Activated CD8-positive, alpha-beta T cell treated with anti-CD3 and anti-CD28 coated beads, Interleukin-2, amount 10 ng/mL, durations not matched to agents 7 days and 5 days (primary cell): ENCODE measurements around the gene MAN2B2. TPM values are rescaled to one million over a fixed set of nuclear protein-coding genes. Genes with fewer than 3 reads are reported as not detected.
A peak's percentile ranks its signal among the peaks of the same experiment; 100 is the strongest.

Source experiments
- ATAC-seq: fragments of 150-1000 bp; cut with Tn5 transposase; one replicate; pipeline ENCODE4 v1.10.0; 2021; ENCODE audit warnings: moderate library complexity
- CTCF ChIA-PET: fragments of 350-600 bp; sonication (Branson Sonifier 250); formaldehyde crosslinking; loops from one replicate; lab custom pipeline; 2021; ENCODE audit warnings: antibody characterized with exemption; lab: Charles Lee
- POLR2A ChIA-PET: fragments of 350-600 bp; sonication (Branson Sonifier 250); formaldehyde crosslinking; loops from one replicate; lab custom pipeline; 2021; ENCODE audit warnings: antibody characterized with exemption; lab: Charles Lee
- DNase-seq: peaks from one replicate; pipeline ENCODE4 v3.0.0-alpha.2; 2020
- H3K27ac Mint-ChIP-seq: one replicate; pipeline ENCODE4 v1.8.0; 2021; ENCODE audit warnings: mild to moderate bottlenecking, mixed read lengths
- H3K27me3 Mint-ChIP-seq: one replicate; pipeline ENCODE4 v1.8.0; 2021; ENCODE audit warnings: low read depth, mixed read lengths
- H3K36me3 Mint-ChIP-seq: one replicate; pipeline ENCODE4 v1.8.0; 2021; ENCODE audit warnings: low read depth, mixed read lengths
- H3K4me1 Mint-ChIP-seq: one replicate; pipeline ENCODE4 v1.8.0; 2021; ENCODE audit warnings: low read depth, mixed read lengths
- H3K4me3 Mint-ChIP-seq: one replicate; pipeline ENCODE4 v1.8.0; 2021; ENCODE audit warnings: mild to moderate bottlenecking, mixed read lengths
- H3K9me3 Mint-ChIP-seq: one replicate; pipeline ENCODE4 v1.8.0; 2022; ENCODE audit warnings: mixed read lengths; ENCODE audit not compliant: insufficient read depth
- total RNA-seq, 2 experiments: library from RNA; stranded (reverse); gene quantifications; one replicate each; pipeline ENCODE4 v1.2.3, GENCODE V29; 2021

The MAN2B2 gene
- total RNA-seq, 2 experiments from 2014 or later, result 27.6 to 29.1 TPM

DNA sequence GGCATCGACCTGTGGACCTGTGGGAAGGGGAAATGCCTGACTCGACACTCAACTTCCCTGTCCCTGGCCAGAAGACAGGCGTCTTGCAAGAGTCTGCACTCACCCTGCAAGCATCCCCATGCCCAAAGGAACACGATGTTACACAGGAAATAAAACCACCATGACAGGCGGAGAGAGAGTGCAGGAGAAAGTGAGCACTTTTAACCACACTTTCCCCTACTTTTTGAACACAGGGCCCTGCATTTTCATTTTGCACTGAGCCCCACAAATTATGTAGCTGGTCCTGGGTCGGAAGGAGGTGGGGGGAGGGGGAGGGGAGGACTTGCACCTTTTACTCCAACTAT, 13.8 kb upstream of the MAN2B2 start:
- ATAC-seq, result peak; percentile 32
- no peak for DNase-seq
- CTCF ChIA-PET, result interaction anchor here (1.5 kb wide), 1 partner anchor 14 kb away, joined by 6 read pairs; no protein-coding TSS in a partner anchor
- H3K36me3 Mint-ChIP-seq, result no peaks in the 10 kb centered on the region
- no peak overlapping the region for H3K4me3 Mint-ChIP-seq
- H3K4me1 Mint-ChIP-seq, result peaks cover 16% of the 10 kb centered on the region
- no peak overlapping the region for H3K27ac Mint-ChIP-seq
- POLR2A ChIA-PET, result no interaction called here
- no peaks in the 10 kb centered on the region for H3K9me3 Mint-ChIP-seq
- peaks cover 59% of the 10 kb centered on the region for H3K27me3 Mint-ChIP-seq

DNA sequence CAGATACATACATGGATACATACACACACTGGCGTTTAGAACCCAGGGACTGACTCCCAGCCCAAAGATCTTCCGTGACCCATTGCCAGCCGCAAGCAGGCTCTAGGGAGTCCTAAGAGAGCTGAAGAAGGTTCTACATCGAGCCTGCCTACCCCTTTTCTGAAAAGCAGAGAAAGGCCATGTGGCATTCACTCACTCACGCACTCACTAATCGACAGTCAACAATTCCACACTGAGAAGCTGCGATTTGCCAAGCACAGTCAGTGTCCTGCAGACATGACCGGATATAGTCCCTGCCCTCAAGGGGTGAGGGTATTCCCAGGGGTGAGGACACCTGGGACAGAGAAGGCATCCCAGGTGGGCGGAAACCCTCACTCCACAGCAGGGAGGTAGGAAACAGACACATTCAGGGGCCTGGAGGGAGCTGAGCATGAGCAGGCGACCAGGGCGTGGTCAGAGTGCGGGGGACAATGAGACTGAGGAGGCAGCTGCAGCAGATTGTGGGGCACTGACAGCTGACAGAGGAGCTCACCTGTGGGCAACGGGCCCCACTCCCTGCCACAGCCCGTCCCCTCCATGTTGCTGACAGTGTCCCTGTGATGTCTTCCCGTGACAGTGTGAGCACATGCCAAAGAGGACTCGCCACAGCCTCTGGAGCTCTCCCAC, 13.2 kb upstream of the MAN2B2 start:
- peaks cover 16% of the 10 kb centered on the region for H3K4me1 Mint-ChIP-seq
- no peak overlapping the region for H3K27ac Mint-ChIP-seq
- ATAC-seq (no peak), DNase-seq (no peak)
- ChIA-PET CTCF (interaction anchor here (1.5 kb wide), 1 partner anchor 15 kb away, joined by 6 read pairs; no protein-coding TSS in a partner anchor), POLR2A (no interaction called here)
- no peaks in the 10 kb centered on the region for H3K36me3 Mint-ChIP-seq
- no peaks in the 10 kb centered on the region for H3K9me3 Mint-ChIP-seq
- H3K4me3 Mint-ChIP-seq, result no peak overlapping the region
- H3K27me3 Mint-ChIP-seq, result peaks cover 61% of the 10 kb centered on the region

DNA sequence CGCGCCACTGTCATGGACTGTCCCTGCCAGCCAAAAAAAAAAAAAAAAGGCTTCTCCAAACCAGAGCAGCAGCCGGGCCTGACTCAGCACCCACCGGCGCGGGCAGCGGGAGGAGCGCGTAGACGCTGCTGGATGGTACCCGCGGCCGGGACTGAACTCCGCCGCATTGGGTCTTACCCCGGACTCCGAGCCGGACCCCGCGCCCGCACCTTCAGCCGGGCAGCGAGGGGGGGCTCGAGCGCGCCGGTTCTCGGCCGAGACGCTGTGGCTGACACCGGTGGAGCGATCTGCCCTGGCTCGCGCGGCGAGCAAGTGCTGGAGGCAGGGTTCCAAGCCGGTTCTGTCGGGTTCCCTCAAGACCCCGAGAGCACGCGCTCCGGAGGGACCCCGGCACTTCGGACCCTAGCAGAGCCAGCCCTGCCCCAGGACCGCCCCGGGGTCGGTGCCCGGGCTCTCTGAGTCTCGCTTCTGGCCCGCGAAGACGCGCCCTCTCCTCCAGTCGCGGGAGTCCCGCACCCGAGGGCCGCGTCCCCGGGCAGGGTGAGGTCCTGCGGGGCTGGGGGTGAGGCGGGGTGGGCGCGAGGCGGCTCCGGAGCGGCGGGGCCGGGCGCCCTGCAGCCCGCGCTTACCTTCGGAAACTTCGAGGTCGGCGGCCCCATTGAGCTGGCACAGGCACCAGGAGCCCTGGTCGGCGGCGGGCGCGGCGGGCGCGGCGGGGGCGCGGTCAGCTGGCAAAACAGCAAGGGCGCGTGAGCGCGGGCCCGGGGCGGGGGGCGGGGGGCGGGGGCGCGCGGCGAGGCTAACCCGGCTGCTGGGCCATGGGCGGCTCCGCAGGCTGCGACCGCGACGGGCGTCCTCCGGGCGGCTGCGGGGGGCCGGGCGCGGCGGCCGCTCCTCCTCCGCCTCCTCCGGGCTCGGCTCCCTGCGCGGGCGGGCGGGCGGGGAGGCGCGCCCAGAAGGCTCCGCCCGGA, 11.8 kb upstream of the MAN2B2 start:
- Mint-ChIP-seq H3K4me1 (peaks cover 16% of the 10 kb centered on the region), H3K36me3 (no peaks in the 10 kb centered on the region), H3K27ac (no peak overlapping the region), H3K4me3 (no peak overlapping the region), H3K27me3 (peaks cover 58% of the 10 kb centered on the region), H3K9me3 (no peaks in the 10 kb centered on the region)
- no peak for ATAC-seq
- ChIA-PET CTCF (interaction anchor here (1.5 kb wide), 1 partner anchor 16 kb away, joined by 6 read pairs; no protein-coding TSS in a partner anchor), POLR2A (no interaction called here)
- no peak for DNase-seq

DNA sequence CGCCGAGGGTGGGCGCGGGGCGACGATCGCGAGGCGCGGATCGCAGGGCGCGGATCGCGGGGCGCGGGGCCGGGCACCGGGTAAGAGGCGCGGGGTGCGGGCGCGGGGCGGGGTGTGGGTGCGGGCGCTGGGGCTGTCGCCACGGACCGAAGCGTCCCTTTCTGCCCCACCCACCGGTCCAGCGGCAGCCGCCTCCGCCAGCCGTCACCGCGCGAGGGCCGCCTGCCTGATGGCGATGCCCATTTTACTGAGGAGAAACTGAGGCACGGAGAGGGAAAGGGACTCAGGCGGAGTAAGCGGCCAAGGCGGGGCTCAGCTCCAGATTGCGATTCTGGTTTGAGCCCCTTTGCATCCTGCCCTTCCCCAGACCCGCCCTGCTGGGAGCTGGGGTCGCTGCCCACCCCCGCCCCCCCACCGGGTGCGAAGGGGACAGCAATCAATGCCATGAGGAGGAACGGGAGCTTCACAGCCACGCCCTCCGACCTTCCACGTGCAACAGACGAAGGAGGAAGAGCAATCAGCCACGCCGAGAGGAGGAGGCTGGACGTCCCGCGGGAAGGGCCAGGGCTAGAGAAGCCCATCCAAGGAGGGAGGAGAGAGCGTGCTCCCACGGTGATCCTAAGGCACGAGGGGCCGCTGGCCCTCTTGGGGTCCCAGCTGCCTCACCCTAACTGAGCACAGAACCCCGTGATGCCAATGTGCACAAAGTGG, 10.9 kb upstream of the MAN2B2 start:
- ChIA-PET POLR2A (no interaction called here), CTCF (no interaction called here)
- Mint-ChIP-seq H3K27ac (no peak overlapping the region), H3K9me3 (no peaks in the 10 kb centered on the region), H3K4me3 (no peak overlapping the region), H3K36me3 (no peaks in the 10 kb centered on the region), H3K27me3 (peaks cover 51% of the 10 kb centered on the region), H3K4me1 (peaks cover 16% of the 10 kb centered on the region)
- DNase-seq (no peak), ATAC-seq (no peak)

GRCh38 chr4:6565691-6566390, 9.1 kb upstream of the MAN2B2 start:
- Mint-ChIP-seq H3K9me3 (no peaks in the 10 kb centered on the region), H3K27me3 (peaks cover 43% of the 10 kb centered on the region), H3K36me3 (no peaks in the 10 kb centered on the region), H3K4me3 (no peak overlapping the region), H3K27ac (no peak overlapping the region), H3K4me1 (peaks cover 14% of the 10 kb centered on the region)
- CTCF ChIA-PET, result no interaction called here
- DNase-seq (no peak), ATAC-seq (no peak)
- POLR2A ChIA-PET, result no interaction called here

DNA sequence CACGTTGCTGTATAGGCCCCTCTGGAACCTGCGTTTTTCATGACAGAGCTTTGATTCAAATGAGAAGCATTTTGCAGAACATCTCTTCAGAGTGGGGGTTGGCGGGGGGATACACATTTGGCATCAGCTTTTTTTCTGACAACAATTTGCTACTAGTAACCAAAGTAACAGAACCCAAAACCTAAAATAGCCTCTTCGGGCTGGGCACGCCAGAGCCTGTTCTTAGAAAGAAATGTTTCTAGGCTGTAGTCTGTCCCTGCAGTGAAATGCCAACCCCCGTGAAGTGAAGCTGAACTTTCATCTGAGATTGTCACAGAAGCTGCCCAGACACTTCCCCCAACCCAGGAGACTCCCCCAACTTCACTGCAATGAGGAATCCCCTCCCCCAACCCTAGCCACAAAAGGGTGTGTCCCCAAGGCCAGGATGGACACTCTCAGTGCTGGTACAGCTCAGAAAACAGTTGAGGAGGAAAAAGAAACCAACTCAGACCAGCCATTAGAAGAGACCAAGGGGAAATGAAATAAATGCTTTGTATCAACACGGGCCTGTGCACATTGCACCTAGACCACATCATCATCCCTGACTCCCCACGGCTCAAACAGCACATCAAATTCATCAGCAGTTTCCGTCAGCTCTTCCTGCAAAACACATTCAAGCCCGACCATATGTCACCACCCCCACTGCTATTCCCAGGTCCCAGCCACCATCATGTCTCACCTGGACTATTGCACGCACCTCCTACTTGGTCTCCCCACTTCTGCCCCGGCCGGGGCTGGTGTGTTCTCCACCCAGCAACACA, 8.4 kb upstream of the MAN2B2 start:
- H3K9me3 Mint-ChIP-seq, result no peaks in the 10 kb centered on the region
- ChIA-PET POLR2A (no interaction called here), CTCF (no interaction called here)
- no peak overlapping the region for H3K4me3 Mint-ChIP-seq
- ATAC-seq (no peak), DNase-seq (no peak)
- no peak overlapping the region for H3K27ac Mint-ChIP-seq
- peaks cover 40% of the 10 kb centered on the region for H3K27me3 Mint-ChIP-seq
- no peaks in the 10 kb centered on the region for H3K36me3 Mint-ChIP-seq
- H3K4me1 Mint-ChIP-seq, result peaks cover 7% of the 10 kb centered on the region

GRCh38 chr4:6567218-6567617, 7.8 kb upstream of the MAN2B2 start:
- H3K4me1 Mint-ChIP-seq, result peaks cover 2% of the 10 kb centered on the region
- H3K27me3 Mint-ChIP-seq, result peaks cover 36% of the 10 kb centered on the region
- ChIA-PET POLR2A (no interaction called here), CTCF (no interaction called here)
- DNase-seq (no peak), ATAC-seq (no peak)
- no peaks in the 10 kb centered on the region for H3K9me3 Mint-ChIP-seq
- no peak overlapping the region for H3K27ac Mint-ChIP-seq
- H3K4me3 Mint-ChIP-seq, result no peak overlapping the region
- H3K36me3 Mint-ChIP-seq, result no peaks in the 10 kb centered on the region

- Mint-ChIP-seq H3K4me1 (no peaks in the 10 kb centered on the region), H3K36me3 (no peaks in the 10 kb centered on the region), H3K27ac (no peak overlapping the region), H3K4me3 (no peak overlapping the region), H3K9me3 (no peaks in the 10 kb centered on the region), H3K27me3 (peaks cover 34% of the 10 kb centered on the region)
- ChIA-PET CTCF (no interaction called here), POLR2A (interaction anchor here (0.5 to 0.7 kb wide), 2 partner anchors 661 to 787 kb away, joined by 3 to 4 read pairs; no protein-coding TSS in a partner anchor)
- ATAC-seq (no peak), DNase-seq (no peak)
Observed at GRCh38 chr4:6568148-6568547, 6.8 kb upstream of the MAN2B2 start.

DNA sequence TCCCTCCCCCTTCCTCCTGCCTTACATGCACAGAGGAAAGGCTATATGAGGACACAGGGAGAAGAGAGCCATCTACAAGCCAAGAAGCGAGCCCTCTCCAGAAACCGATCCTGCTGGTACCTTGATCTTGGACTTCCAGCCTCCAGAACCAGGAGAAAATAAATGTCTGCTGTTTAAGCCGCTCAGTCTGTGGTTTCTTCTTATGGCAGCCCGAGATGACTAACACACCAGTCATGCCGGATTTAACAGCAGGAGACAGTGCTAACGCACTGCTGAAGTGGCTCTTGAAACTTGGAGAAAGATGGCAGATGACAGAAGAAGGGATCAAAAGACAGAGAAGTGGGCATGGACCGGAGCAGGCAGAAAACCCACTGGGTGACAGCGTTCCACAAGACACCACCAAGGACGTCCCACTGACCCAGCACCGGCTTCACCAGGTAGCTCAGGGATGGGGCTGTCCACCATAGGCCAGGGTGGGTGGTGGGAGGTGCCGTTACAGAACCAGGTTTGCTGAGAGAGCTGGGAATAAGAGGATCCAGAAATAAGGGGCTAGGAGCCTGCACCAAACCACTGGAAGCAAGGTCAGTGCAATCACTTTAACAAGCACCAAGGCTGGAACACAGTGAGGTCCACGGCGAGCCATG, 6.2 kb upstream of the MAN2B2 start:
- ChIA-PET POLR2A (interaction anchor here (0.5 kb wide), 1 partner anchor 662 kb away, joined by 4 read pairs; no protein-coding TSS in a partner anchor), CTCF (no interaction called here)
- no peak for DNase-seq
- H3K9me3 Mint-ChIP-seq, result no peaks in the 10 kb centered on the region
- H3K27ac Mint-ChIP-seq, result no peak overlapping the region
- no peaks in the 10 kb centered on the region for H3K4me1 Mint-ChIP-seq
- no peak for ATAC-seq
- H3K27me3 Mint-ChIP-seq, result peaks cover 34% of the 10 kb centered on the region
- H3K4me3 Mint-ChIP-seq, result no peak overlapping the region
- no peaks in the 10 kb centered on the region for H3K36me3 Mint-ChIP-seq

DNA sequence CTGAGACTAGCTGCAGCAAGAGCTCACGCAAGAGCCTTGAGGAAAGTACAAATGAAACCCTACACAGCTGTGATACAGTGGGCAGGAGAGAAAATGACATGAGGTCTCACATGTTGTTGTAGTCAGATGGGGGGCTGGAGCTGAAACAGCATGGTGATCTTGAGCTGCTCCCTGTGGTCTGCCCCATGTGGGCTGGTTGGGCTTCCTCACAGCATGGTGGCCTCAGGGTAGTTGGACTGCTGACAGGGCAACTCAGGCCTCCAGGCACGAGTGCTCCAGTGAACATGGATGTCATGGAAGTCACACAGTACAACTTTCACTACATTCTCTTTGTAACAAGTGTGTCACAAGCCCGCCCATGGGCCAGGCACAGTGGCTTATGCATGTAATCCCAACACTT, 3.4 kb upstream of the MAN2B2 start:
- Mint-ChIP-seq H3K9me3 (no peaks in the 10 kb centered on the region), H3K27me3 (peaks cover 14% of the 10 kb centered on the region), H3K4me3 (no peak overlapping the region), H3K36me3 (no peaks in the 10 kb centered on the region), H3K27ac (no peak overlapping the region), H3K4me1 (peaks cover 11% of the 10 kb centered on the region)
- CTCF ChIA-PET, result no interaction called here
- POLR2A ChIA-PET, result no interaction called here
- DNase-seq, result no peak
- ATAC-seq, result no peak
